ENCODE measurements around the gene SAMD13.
"Not testable (repeated sequence)": the region's sequence is repeated elsewhere in the genome, so short reads cannot be mapped to it uniquely, and the experiment has no call there.

SAMD13 gene

GRCh38 chr1:84272401-84272800 lies 29.1 kb upstream of the SAMD13 start:
- H3K9me3 Mint-ChIP-seq = no peaks in the 10 kb centered on the region
- no peak overlapping the region for H3K27ac Mint-ChIP-seq
- no peak overlapping the region for H3K4me3 Mint-ChIP-seq

GRCh38 chr1:84277343-84278059 lies 24.0 kb upstream of the SAMD13 start:
- no peaks in the 10 kb centered on the region for H3K36me3 Mint-ChIP-seq
- H3K9me3 Mint-ChIP-seq = no peaks in the 10 kb centered on the region
- H3K27me3 Mint-ChIP-seq = no peaks in the 10 kb centered on the region
- no peak overlapping the region for H3K27ac Mint-ChIP-seq
- no peaks in the 10 kb centered on the region for H3K4me1 Mint-ChIP-seq
- no peak overlapping the region for H3K4me3 Mint-ChIP-seq

More at GRCh38 chr1:84272401-84272800, 29.1 kb upstream of the SAMD13 start:
- H3K27me3 Mint-ChIP-seq = no peaks in the 10 kb centered on the region
- peaks cover 11% of the 10 kb centered on the region for H3K4me1 Mint-ChIP-seq
- H3K36me3 Mint-ChIP-seq = no peaks in the 10 kb centered on the region

- Mint-ChIP-seq H3K36me3 (no peaks in the 10 kb centered on the region), H3K4me1 (no peaks in the 10 kb centered on the region), H3K27me3 (peaks cover 1% of the 10 kb centered on the region), H3K4me3 (no peak overlapping the region), H3K9me3 (no peaks in the 10 kb centered on the region), H3K27ac (no peak overlapping the region)
Measured at GRCh38 chr1:84278905-84279304, 22.6 kb upstream of the SAMD13 start.

- Mint-ChIP-seq H3K9me3 (peaks cover 2% of the 10 kb centered on the region), H3K27ac (no peak overlapping the region), H3K36me3 (no peaks in the 10 kb centered on the region), H3K4me3 (no peak overlapping the region), H3K27me3 (peaks cover 3% of the 10 kb centered on the region), H3K4me1 (no peaks in the 10 kb centered on the region)
Measured at GRCh38 chr1:84280912-84281311, 20.6 kb upstream of the SAMD13 start.

DNA sequence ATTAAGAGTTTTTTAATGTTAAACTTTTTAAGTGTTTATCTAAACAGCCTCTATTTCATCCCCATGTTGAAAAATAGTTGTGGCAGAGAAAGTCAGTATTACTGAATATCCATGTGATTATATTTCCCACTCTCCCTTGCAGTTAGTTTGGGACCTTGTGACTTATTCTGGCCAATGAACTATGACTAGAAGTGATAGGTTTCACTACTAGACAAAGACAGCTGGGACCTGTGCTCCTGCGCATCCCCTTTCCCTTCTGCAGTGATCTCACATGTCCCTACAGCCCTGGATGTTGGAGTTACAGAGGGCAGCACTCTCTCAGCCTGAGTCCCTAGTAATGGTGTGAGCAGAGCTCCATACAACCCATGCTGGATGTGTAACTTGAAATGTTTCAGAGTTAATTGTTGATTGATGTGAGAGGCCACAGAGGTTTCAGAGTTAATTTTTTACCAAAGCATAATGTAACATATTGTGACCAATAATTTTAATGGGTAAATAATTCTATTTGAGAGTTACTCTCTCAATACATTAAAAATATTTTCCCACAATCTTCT lies 18.7 kb upstream of the SAMD13 start:
- Mint-ChIP-seq H3K27ac (no peak overlapping the region), H3K4me1 (no peaks in the 10 kb centered on the region), H3K4me3 (no peak overlapping the region), H3K9me3 (peaks cover 9% of the 10 kb centered on the region), H3K36me3 (peaks cover 7% of the 10 kb centered on the region), H3K27me3 (peaks cover 3% of the 10 kb centered on the region)

- H3K4me1 Mint-ChIP-seq = no peaks in the 10 kb centered on the region
- H3K4me3 Mint-ChIP-seq = no peak overlapping the region
- H3K27ac Mint-ChIP-seq = no peak overlapping the region
- H3K27me3 Mint-ChIP-seq = peaks cover 3% of the 10 kb centered on the region
- H3K9me3 Mint-ChIP-seq = peaks cover 9% of the 10 kb centered on the region
- peaks cover 9% of the 10 kb centered on the region for H3K36me3 Mint-ChIP-seq
Measured at GRCh38 chr1:84283381-84283780, 18.1 kb upstream of the SAMD13 start.

GRCh38 chr1:84286071-84286470 lies 15.4 kb upstream of the SAMD13 start:
- Mint-ChIP-seq H3K27me3 (peaks cover 3% of the 10 kb centered on the region), H3K4me1 (no peaks in the 10 kb centered on the region), H3K27ac (no peak overlapping the region), H3K9me3 (peaks cover 17% of the 10 kb centered on the region), H3K36me3 (peaks cover 12% of the 10 kb centered on the region), H3K4me3 (no peak overlapping the region)

GRCh38 chr1:84287389-84287788 lies 14.1 kb upstream of the SAMD13 start:
- not testable (repeated sequence) for H3K4me3 Mint-ChIP-seq, H3K4me1 Mint-ChIP-seq, H3K27ac Mint-ChIP-seq, H3K27me3 Mint-ChIP-seq
- H3K9me3 Mint-ChIP-seq = peaks cover 17% of the 10 kb centered on the region
- H3K36me3 Mint-ChIP-seq = peaks cover 14% of the 10 kb centered on the region

- H3K4me1 Mint-ChIP-seq = no peaks in the 10 kb centered on the region
- peak overlapping the region; percentile 8 for H3K27ac Mint-ChIP-seq
- peaks cover 17% of the 10 kb centered on the region for H3K9me3 Mint-ChIP-seq
- H3K27me3 Mint-ChIP-seq = peaks cover 10% of the 10 kb centered on the region
- H3K4me3 Mint-ChIP-seq = no peak overlapping the region
- H3K36me3 Mint-ChIP-seq = peaks cover 16% of the 10 kb centered on the region
Measured at GRCh38 chr1:84289169-84289785, 12.2 kb upstream of the SAMD13 start.

- H3K9me3 Mint-ChIP-seq = peaks cover 8% of the 10 kb centered on the region
- H3K4me1 Mint-ChIP-seq = no peaks in the 10 kb centered on the region
- peaks cover 9% of the 10 kb centered on the region for H3K27me3 Mint-ChIP-seq
- peaks cover 10% of the 10 kb centered on the region for H3K36me3 Mint-ChIP-seq
- no peak overlapping the region for H3K27ac Mint-ChIP-seq
- no peak overlapping the region for H3K4me3 Mint-ChIP-seq
Measured at GRCh38 chr1:84291882-84292655, 9.4 kb upstream of the SAMD13 start.

GRCh38 chr1:84293766-84294165 lies 7.7 kb upstream of the SAMD13 start:
- Mint-ChIP-seq H3K4me3 (no peak overlapping the region), H3K27ac (no peak overlapping the region), H3K9me3 (peaks cover 8% of the 10 kb centered on the region), H3K36me3 (peaks cover 7% of the 10 kb centered on the region), H3K27me3 (peaks cover 9% of the 10 kb centered on the region), H3K4me1 (peaks cover 10% of the 10 kb centered on the region)

DNA sequence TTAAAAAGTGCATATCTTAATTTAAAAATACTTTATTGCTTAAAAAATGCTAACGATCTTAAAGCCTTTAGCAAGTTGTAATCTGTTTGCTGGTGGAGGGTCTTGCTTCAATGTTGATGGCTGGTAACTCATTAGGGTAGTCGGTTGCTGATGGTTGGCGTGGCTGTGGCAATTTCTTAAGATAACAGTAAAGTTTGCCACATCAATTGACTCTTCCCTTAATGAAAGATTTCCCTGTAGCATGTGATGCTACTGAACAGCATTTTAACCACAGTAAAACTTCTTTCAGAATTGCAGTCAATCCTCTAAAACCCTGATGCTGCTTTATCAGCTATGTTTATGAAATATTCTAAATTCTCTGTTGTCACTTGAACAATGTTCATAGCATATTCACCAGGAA lies 6.8 kb upstream of the SAMD13 start:
- peaks cover 9% of the 10 kb centered on the region for H3K27me3 Mint-ChIP-seq
- H3K4me3 Mint-ChIP-seq = no peak overlapping the region
- H3K36me3 Mint-ChIP-seq = peaks cover 4% of the 10 kb centered on the region
- peaks cover 18% of the 10 kb centered on the region for H3K4me1 Mint-ChIP-seq
- peaks cover under 1% of the 10 kb centered on the region for H3K9me3 Mint-ChIP-seq
- no peak overlapping the region for H3K27ac Mint-ChIP-seq

- Mint-ChIP-seq H3K4me3 (peak overlapping the region; percentile 89), H3K4me1 (peaks cover 42% of the 10 kb centered on the region), H3K36me3 (no peaks in the 10 kb centered on the region), H3K9me3 (no peaks in the 10 kb centered on the region), H3K27me3 (peaks cover 3% of the 10 kb centered on the region), H3K27ac (peak overlapping the region; percentile 66)
Measured at GRCh38 chr1:84297546-84298244, 3.8 kb upstream of the SAMD13 start.

GRCh38 chr1:84298328-84298683 lies 3.2 kb upstream of the SAMD13 start:
- Mint-ChIP-seq H3K4me1 (peaks cover 48% of the 10 kb centered on the region), H3K36me3 (no peaks in the 10 kb centered on the region), H3K4me3 (peak overlapping the region; percentile 89), H3K27ac (peak overlapping the region; percentile 66), H3K27me3 (peaks cover 3% of the 10 kb centered on the region), H3K9me3 (no peaks in the 10 kb centered on the region)
